Lower leg skin (tissue), 4 donors: Measurements from ENCODE around the gene COL10A1. TPM values are rescaled to one million over a fixed set of nuclear protein-coding genes. Genes with fewer than 3 reads are reported as not detected.
A peak's percentile ranks its signal among the peaks of the same experiment; 100 is the strongest.
"Not testable (repeated sequence)": the region's sequence is repeated elsewhere in the genome, so short reads cannot be mapped to it uniquely, and the experiment has no call there.

ENCODE experiments used
- DNase-seq, 2 donors: peaks; one replicate each; pipeline ENCODE4 v3.0.0-alpha.2; 2019; ENCODE audit warnings: low spot score in 2 of 2
- H3K4me3 ChIP-seq: fragments of 200-600 bp; sonication (generic); 2 replicates; pipeline ENCODE4 v1.5.1; 2017; ENCODE audit warnings: mild to moderate bottlenecking, low read depth; ENCODE audit not compliant: poor library complexity, severe bottlenecking
- CTCF ChIP-seq, 3 donors: fragments of 450-650 bp; IDR thresholded peaks; one replicate each; pipeline ENCODE4 v1.5.1; 2016; ENCODE audit warnings: antibody characterized with exemption in 3 of 3, mild to moderate bottlenecking in 3 of 3, moderate library complexity in 2 of 3
- POLR2A ChIP-seq, 2 donors: fragments of 450-650 bp; IDR thresholded peaks; one replicate each; pipeline ENCODE4 v1.6.1; 2016 to 2017; ENCODE audit warnings: antibody characterized with exemption in 2 of 2, mild to moderate bottlenecking in 1 of 2, moderate library complexity in 1 of 2
- WGBS, 2 donors: methylation state at CpG; one replicate each; pipeline ENCODE4 v1.1.5; 2018; 5-methylcytosine and 5-hydroxymethylcytosine counted together
- intact Hi-C: fragments of 100-400 bp; cut with DNase I; formaldehyde crosslinking; loops from one replicate; pipeline ENCODE4 v1.15.0; 2023; ENCODE audit warnings: low total_unique reads
- total RNA-seq, 4 donors: library from RNA; depleted of rRNA; stranded (reverse); fragments of >200 nt; gene quantifications; one replicate each; pipeline ENCODE4 v1.1.0, GENCODE V29; 2016

COL10A1 gene
- total RNA-seq, 4 donors from 2014 or later, result 0.23 TPM; not detected in 3

GRCh38 chr6:116100419-116101301, 25.3 kb downstream of the COL10A1 start, which contains the start of gene NT5DC1:
NT5DC1 (plus strand) TSS chr6:116100853; CDS start chr6:116100931, 78 bp downstream.
- H3K4me3 ChIP-seq, result peak within 1 kb of the TSS; percentile 63
- intact Hi-C loops, result no loop called here
- DNase-seq, result peak; percentile 60 to 96
- 0 to 1% methylated on average over 21 to 30 of the region's 87 CpGs for WGBS, 2 donors
- TF ChIP-seq POLR2A (IDR thresholded peaks at IDR 0.05) (no peak), CTCF (IDR thresholded peaks at IDR 0.05) (peak in 1 of 3 donors; percentile 44)

GRCh38 chr6:116099036-116099435, 26.9 kb downstream of the COL10A1 start:
- H3K4me3 ChIP-seq, result no peak overlapping the region
- WGBS, 2 donors, result 81 to 85% methylated on average over 1 of the region's 1 CpG
- intact Hi-C loops, result loop anchor here (10.0 kb wide), 1 partner anchor 84 kb away; no protein-coding TSS in a partner anchor

GRCh38 chr6:116096979-116097816, 28.7 kb downstream of the COL10A1 start:
- WGBS, 2 donors, result 23 to 27% methylated on average over 2 of the region's 2 CpGs
- DNase-seq, result no peak
- TF ChIP-seq CTCF (IDR thresholded peaks at IDR 0.05) (no peak), POLR2A (IDR thresholded peaks at IDR 0.05) (no peak)
- no peak overlapping the region for H3K4me3 ChIP-seq
- intact Hi-C loops, result loop anchor here (10.0 kb wide), 1 partner anchor 82 kb away; no protein-coding TSS in a partner anchor

More at GRCh38 chr6:116099036-116099435, 26.9 kb downstream of the COL10A1 start:
- no peak for DNase-seq
- TF ChIP-seq POLR2A (IDR thresholded peaks at IDR 0.05) (no peak), CTCF (IDR thresholded peaks at IDR 0.05) (no peak)

- intact Hi-C loops, result loop anchor here (10.0 kb wide), 1 partner anchor 81 kb away; no protein-coding TSS in a partner anchor
- H3K4me3 ChIP-seq, DNase-seq: not testable (repeated sequence)
- WGBS, 2 donors, result 91 to 95% methylated on average over 9 of the region's 9 CpGs
Measured at GRCh38 chr6:116096048-116096759, 29.7 kb downstream of the COL10A1 start.

- 93 to 96% methylated on average over 7 of the region's 7 CpGs for WGBS, 2 donors
- TF ChIP-seq POLR2A (IDR thresholded peaks at IDR 0.05), result no peak
- TF ChIP-seq CTCF (IDR thresholded peaks at IDR 0.05), result no peak
- no peak for DNase-seq
- no peak overlapping the region for H3K4me3 ChIP-seq
- intact Hi-C loops, result loop anchor here (10.0 kb wide), 1 partner anchor 79 kb away; no protein-coding TSS in a partner anchor
Measured at GRCh38 chr6:116094041-116094440, 31.9 kb downstream of the COL10A1 start.
